Natural killer cell (primary cell): Measurements from ENCODE around the gene ZNF536. TPM values are rescaled to one million over a fixed set of nuclear protein-coding genes. Genes with fewer than 3 reads are reported as not detected.

Source experiments
- ATAC-seq, 3 donors: fragments of 150-1000 bp in 2 of 3; fragments of 200-7000 bp in 1 of 3; cut with Tn5 transposase; 1 replicate in 1 of 3; 2 replicates in 2 of 3; pipeline ENCODE4 v1.10.0; 2021; ENCODE audit warnings: mild to moderate bottlenecking in 2 of 3, moderate library complexity in 2 of 3
- DNase-seq, 2 donors: peaks; one replicate each; pipeline versions ENCODE4 v3.0.0 to v3.0.0-alpha.2; 2013 to 2021; ENCODE audit warnings: mixed read lengths in 1 of 2
- H3K27ac ChIP-seq: one replicate; pipeline ENCODE4 v1.5.1; 2013; ENCODE audit warnings: mild to moderate bottlenecking, low read length
- H3K27me3 ChIP-seq: one replicate; pipeline ENCODE4 v1.6.1; 2013; ENCODE audit warnings: low read length; ENCODE audit not compliant: control insufficient read depth, insufficient read depth
- H3K36me3 ChIP-seq: one replicate; pipeline ENCODE4 v1.6.1; 2013; ENCODE audit warnings: low read length; ENCODE audit not compliant: control insufficient read depth, insufficient read depth
- H3K4me1 ChIP-seq: one replicate; pipeline ENCODE4 v1.6.1; 2013; ENCODE audit warnings: low read length; ENCODE audit not compliant: control insufficient read depth, insufficient read depth
- H3K4me3 ChIP-seq: one replicate; pipeline ENCODE4 v1.5.1; 2013; ENCODE audit warnings: low read length
- H3K9me3 ChIP-seq: one replicate; pipeline ENCODE4 v1.6.1; 2013; ENCODE audit warnings: low read length; ENCODE audit not compliant: control insufficient read depth, insufficient read depth
- H3K27ac Mint-ChIP-seq, 2 donors: one replicate each; pipeline ENCODE4 v1.8.0; 2022; ENCODE audit warnings: mild to moderate bottlenecking in 2 of 2, mixed read lengths in 2 of 2, moderate library complexity in 1 of 2
- H3K27me3 Mint-ChIP-seq, 2 donors: one replicate each; pipeline ENCODE4 v1.8.0; 2022; ENCODE audit warnings: low read depth in 2 of 2, mixed read lengths in 2 of 2
- H3K36me3 Mint-ChIP-seq: one replicate; pipeline ENCODE4 v1.8.0; 2022; ENCODE audit warnings: mixed read lengths
- H3K4me1 Mint-ChIP-seq, 2 donors: one replicate each; pipeline ENCODE4 v1.8.0; 2022; ENCODE audit warnings: mixed read lengths in 2 of 2
- H3K4me3 Mint-ChIP-seq: one replicate; pipeline ENCODE4 v1.8.0; 2022; ENCODE audit warnings: mild to moderate bottlenecking, moderate library complexity, mixed read lengths
- H3K9me3 Mint-ChIP-seq, 2 donors: one replicate each; pipeline ENCODE4 v1.8.0; 2022; ENCODE audit warnings: mixed read lengths in 2 of 2
- CTCF ChIP-seq: fragments of 200-600 bp; IDR thresholded peaks from one replicate; pipeline ENCODE4 v1.8.0; 2022; ENCODE audit warnings: antibody characterized with exemption
- WGBS: methylation state at CpG from one replicate; pipeline ENCODE4 v1.1.7; 2013; ENCODE audit warnings: missing lambda C conversion rate; ENCODE audit not compliant: insufficient coverage; 5-methylcytosine and 5-hydroxymethylcytosine counted together
- intact Hi-C: fragments of 100-400 bp; cut with micrococcal nuclease; formaldehyde crosslinking; loops from one replicate; pipeline ENCODE4 v1.14.2; 2022
- total RNA-seq, 4 donors: library from RNA; stranded (reverse); fragments of 120-200 nt in 1 of 4; gene quantifications; one replicate each; pipeline versions ENCODE4 v1.2.3 to v1.2.4, GENCODE V29; 2013 to 2022

Gene ZNF536
- total RNA-seq, 3 donors from 2014 or later (not counting 1 experiment from before 2014, with no cell fraction given) = not detected

GRCh38 chr19:30565636-30566035 lies 193.5 kb downstream of the ZNF536 start:
- ATAC-seq (no peak), DNase-seq (no peak)
- no peak overlapping the region for H3K4me3 Mint-ChIP-seq
- Histone ChIP-seq H3K9me3 (no peaks in the 10 kb centered on the region), H3K36me3 (no peaks in the 10 kb centered on the region), H3K27me3 (no peaks in the 10 kb centered on the region), H3K27ac (no peak overlapping the region), H3K4me3 (no peak overlapping the region), H3K4me1 (no peaks in the 10 kb centered on the region)
- no peaks in the 10 kb centered on the region for H3K36me3 Mint-ChIP-seq
- no peak for TF ChIP-seq CTCF
- H3K27ac Mint-ChIP-seq = no peak overlapping the region
- H3K27me3 Mint-ChIP-seq = peaks cover 0 to 4% of the 10 kb centered on the region in 2 donors
- H3K4me1 Mint-ChIP-seq = no peaks in the 10 kb centered on the region
- intact Hi-C loops = no loop called here
- H3K9me3 Mint-ChIP-seq = no peaks in the 10 kb centered on the region
- WGBS = 82% methylated on average over 5 of the region's 5 CpGs

GRCh38 chr19:30566681-30567420 lies 194.7 kb downstream of the ZNF536 start:
- Histone ChIP-seq H3K27me3 (no peaks in the 10 kb centered on the region), H3K4me3 (no peak overlapping the region), H3K9me3 (no peaks in the 10 kb centered on the region), H3K27ac (no peak overlapping the region), H3K36me3 (no peaks in the 10 kb centered on the region), H3K4me1 (no peaks in the 10 kb centered on the region)
- intact Hi-C loops = no loop called here
- Mint-ChIP-seq H3K27ac (no peak overlapping the region), H3K4me3 (no peak overlapping the region), H3K4me1 (no peaks in the 10 kb centered on the region), H3K36me3 (no peaks in the 10 kb centered on the region), H3K9me3 (no peaks in the 10 kb centered on the region), H3K27me3 (peaks cover 0 to 4% of the 10 kb centered on the region in 2 donors)
- no peak for ATAC-seq
- WGBS = 88% methylated on average over 22 of the region's 22 CpGs
- no peak for TF ChIP-seq CTCF
- no peak for DNase-seq

DNA sequence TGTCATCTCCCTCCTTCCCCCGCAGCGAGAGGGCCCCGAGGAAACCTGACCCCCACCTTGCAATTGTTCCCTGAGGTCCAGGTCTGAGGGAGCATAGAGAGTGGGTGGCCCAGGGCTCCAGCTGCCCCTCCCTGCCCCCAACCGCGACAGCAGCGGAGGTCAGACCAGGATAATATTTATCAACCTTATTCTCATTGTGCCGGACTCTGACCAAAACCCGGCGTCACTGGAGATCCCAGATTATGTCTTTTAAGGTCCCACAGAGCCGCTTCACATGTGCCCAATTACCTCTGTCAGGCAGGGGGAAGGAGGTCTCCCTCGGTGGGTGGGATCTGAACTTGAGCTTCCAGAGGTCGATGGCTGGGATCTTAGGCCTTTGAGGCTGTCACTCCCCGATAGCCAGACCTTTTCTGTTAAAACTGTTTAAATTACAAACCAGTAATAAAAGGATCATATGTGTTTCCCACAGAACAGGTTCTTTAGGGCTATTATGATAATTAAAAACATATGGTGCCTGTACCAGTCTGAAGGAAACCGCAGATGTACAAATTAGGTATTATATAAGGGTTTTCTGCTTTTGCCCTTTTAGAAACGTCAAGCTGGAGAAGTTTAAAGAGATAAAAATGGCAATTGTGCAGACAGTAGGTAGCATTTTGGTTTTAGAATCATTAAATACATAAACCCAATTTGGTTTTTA lies 195.5 kb downstream of the ZNF536 start:
- WGBS = 88% methylated on average over 14 of the region's 15 CpGs
- Mint-ChIP-seq H3K27ac (no peak overlapping the region), H3K9me3 (no peaks in the 10 kb centered on the region), H3K36me3 (no peaks in the 10 kb centered on the region), H3K27me3 (peaks cover 0 to 4% of the 10 kb centered on the region in 2 donors), H3K4me3 (no peak overlapping the region), H3K4me1 (no peaks in the 10 kb centered on the region)
- intact Hi-C loops = no loop called here
- DNase-seq (no peak), ATAC-seq (no peak)
- H3K4me3 ChIP-seq = no peak overlapping the region
- H3K4me1 ChIP-seq = no peaks in the 10 kb centered on the region
- H3K27ac ChIP-seq = no peak overlapping the region
- no peaks in the 10 kb centered on the region for H3K27me3 ChIP-seq
- no peaks in the 10 kb centered on the region for H3K9me3 ChIP-seq
- no peak for TF ChIP-seq CTCF
- H3K36me3 ChIP-seq = no peaks in the 10 kb centered on the region
